Testis (tissue), 3 donors: ENCODE results near the gene HDHD5. TPM values are rescaled to one million over a fixed set of nuclear protein-coding genes. Genes with fewer than 3 reads are reported as not detected.

Experiments used
- DNase-seq: peaks from one replicate; pipeline ENCODE4 v3.0.0-alpha.2; 2019
- H3K27ac ChIP-seq, 2 donors: fragments of 200-600 bp; sonication (generic); one replicate each; pipeline ENCODE4 v1.5.1; 2019
- H3K27me3 ChIP-seq: fragments of 200-600 bp; sonication (generic); one replicate; pipeline ENCODE4 v1.5.1; 2019
- H3K36me3 ChIP-seq: fragments of 200-600 bp; sonication (generic); one replicate; pipeline ENCODE4 v1.5.1; 2017; ENCODE audit warnings: low read depth; ENCODE audit errors: missing control alignments
- H3K4me1 ChIP-seq: fragments of 200-600 bp; sonication (generic); one replicate; pipeline ENCODE4 v1.5.1; 2019
- H3K4me3 ChIP-seq, 2 donors: fragments of 200-600 bp; sonication (generic); one replicate each; pipeline ENCODE4 v1.5.1; 2017 to 2019
- H3K9me3 ChIP-seq: fragments of 200-600 bp; sonication (generic); one replicate; pipeline ENCODE4 v1.5.1; 2017
- POLR2A ChIP-seq: fragments of 450-650 bp; IDR thresholded peaks from one replicate; pipeline ENCODE4 v1.6.1; 2017; ENCODE audit warnings: antibody characterized with exemption, mild to moderate bottlenecking, moderate library complexity
- WGBS, 2 donors: methylation state at CpG; one replicate each; pipeline ENCODE4 v1.1.5; 2018; 5-methylcytosine and 5-hydroxymethylcytosine counted together
- intact Hi-C: fragments of 100-400 bp; cut with DNase I; formaldehyde crosslinking; loops from one replicate; pipeline ENCODE4 v1.15.1; 2023; ENCODE audit warnings: low total_unique reads
- polyA plus RNA-seq: library from polyadenylated mRNA; stranded (reverse); fragments of 350-450 nt; fragmentation: Illumina TruSeq; extraction: RNeasy Lipid Tissue Mini Kit (QIAGEN cat#74804); gene quantifications from one replicate; pipeline ENCODE4 v1.2.3, GENCODE V29; 2014; ENCODE audit warnings: low read depth, low replicate concordance; ENCODE audit not compliant: insufficient read depth
- total RNA-seq, 2 donors: library from RNA; depleted of rRNA; stranded (reverse); fragments of >200 nt; gene quantifications; one replicate each; pipeline ENCODE4 v1.2.3, GENCODE V29; 2016
- TF ChIP-seq, protein P1 (sequence below), 3 experiments: fragments of 450-650 bp in 2 of 3; fragments of 200-600 bp in 1 of 3; sonication (generic) in 1 of 3; IDR thresholded peaks; one replicate each; pipeline ENCODE4 v1.5.1; 2016 to 2019; ENCODE audit warnings: antibody characterized with exemption in 3 of 3, mild to moderate bottlenecking in 2 of 3, moderate library complexity in 1 of 3

HDHD5 gene
- total and polyA plus RNA-seq, 3 donors from 2014 or later, result 34.0 to 46.3 (median 41.5) TPM

DNA sequence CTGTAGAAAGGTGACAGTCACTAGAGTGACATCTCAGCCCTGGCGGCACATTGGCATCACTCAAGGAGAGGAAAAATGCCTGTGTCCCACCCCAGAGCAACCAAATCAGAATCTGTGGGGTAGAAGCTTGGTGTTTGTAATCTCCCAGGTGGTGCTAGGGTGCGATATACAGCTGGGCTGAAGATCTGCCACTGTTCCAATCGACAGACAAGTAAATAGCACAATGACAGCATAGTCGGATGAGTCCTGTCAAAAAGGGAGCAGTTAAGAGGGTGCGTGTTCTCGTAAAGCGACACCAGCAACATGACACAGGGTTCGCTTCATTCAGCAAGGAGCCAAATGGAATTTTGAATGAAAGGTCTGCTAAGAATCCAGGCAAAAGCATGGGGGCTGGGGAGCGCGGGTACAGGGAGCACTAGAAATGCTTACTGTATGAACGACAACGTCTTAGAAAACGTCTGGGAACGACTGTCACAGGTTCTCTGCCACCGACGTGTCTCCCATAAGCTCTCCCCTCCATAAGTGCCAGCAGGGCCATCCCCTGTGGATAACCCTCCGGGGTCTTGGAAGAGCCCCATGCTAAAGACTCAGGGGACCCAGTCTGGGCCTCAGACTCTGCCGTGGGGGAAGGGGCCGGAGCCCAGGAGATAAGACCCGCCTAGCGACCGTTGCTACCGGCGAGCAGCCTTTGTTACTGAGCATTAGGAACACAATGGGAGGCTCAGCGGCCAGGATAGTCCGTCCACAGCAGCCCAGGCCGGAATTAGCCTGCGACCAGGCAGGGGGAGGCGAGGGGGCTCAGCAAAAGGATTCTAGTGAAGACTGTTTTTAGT, 39.3 kb upstream of the HDHD5 start:
- TF ChIP-seq, protein P1, sequence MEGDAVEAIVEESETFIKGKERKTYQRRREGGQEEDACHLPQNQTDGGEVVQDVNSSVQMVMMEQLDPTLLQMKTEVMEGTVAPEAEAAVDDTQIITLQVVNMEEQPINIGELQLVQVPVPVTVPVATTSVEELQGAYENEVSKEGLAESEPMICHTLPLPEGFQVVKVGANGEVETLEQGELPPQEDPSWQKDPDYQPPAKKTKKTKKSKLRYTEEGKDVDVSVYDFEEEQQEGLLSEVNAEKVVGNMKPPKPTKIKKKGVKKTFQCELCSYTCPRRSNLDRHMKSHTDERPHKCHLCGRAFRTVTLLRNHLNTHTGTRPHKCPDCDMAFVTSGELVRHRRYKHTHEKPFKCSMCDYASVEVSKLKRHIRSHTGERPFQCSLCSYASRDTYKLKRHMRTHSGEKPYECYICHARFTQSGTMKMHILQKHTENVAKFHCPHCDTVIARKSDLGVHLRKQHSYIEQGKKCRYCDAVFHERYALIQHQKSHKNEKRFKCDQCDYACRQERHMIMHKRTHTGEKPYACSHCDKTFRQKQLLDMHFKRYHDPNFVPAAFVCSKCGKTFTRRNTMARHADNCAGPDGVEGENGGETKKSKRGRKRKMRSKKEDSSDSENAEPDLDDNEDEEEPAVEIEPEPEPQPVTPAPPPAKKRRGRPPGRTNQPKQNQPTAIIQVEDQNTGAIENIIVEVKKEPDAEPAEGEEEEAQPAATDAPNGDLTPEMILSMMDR (IDR thresholded peaks at IDR 0.05), result no peak
- TF ChIP-seq POLR2A, result no peak
- Histone ChIP-seq H3K27me3 (no peaks in the 10 kb centered on the region), H3K9me3 (no peaks in the 10 kb centered on the region), H3K4me1 (peaks cover 4% of the 10 kb centered on the region), H3K36me3 (no peaks in the 10 kb centered on the region), H3K27ac (peak overlapping the region; percentile 74 to 80), H3K4me3 (peak overlapping the region; percentile 51 to 68)
- peak; percentile 80 for DNase-seq
- 15 to 30% methylated on average over 28 to 29 of the region's 29 CpGs for WGBS, 2 donors
- intact Hi-C loops, result no loop called here

GRCh38 chr22:17194213-17194612, 35.1 kb upstream of the HDHD5 start:
- TF ChIP-seq, protein P1 (IDR thresholded peaks at IDR 0.05), result no peak
- TF ChIP-seq POLR2A, result no peak
- H3K9me3 ChIP-seq, result no peaks in the 10 kb centered on the region
- H3K27ac ChIP-seq, result no peak overlapping the region
- no peaks in the 10 kb centered on the region for H3K4me1 ChIP-seq
- no peak for DNase-seq
- 75 to 88% methylated on average over 7 of the region's 7 CpGs for WGBS, 2 donors
- H3K27me3 ChIP-seq, result no peaks in the 10 kb centered on the region
- intact Hi-C loops, result no loop called here
- H3K36me3 ChIP-seq, result no peaks in the 10 kb centered on the region
- no peak overlapping the region for H3K4me3 ChIP-seq

GRCh38 chr22:17192186-17192585, 33.1 kb upstream of the HDHD5 start:
- Histone ChIP-seq H3K9me3 (no peaks in the 10 kb centered on the region), H3K27ac (no peak overlapping the region), H3K4me3 (no peak overlapping the region), H3K27me3 (no peaks in the 10 kb centered on the region), H3K4me1 (no peaks in the 10 kb centered on the region), H3K36me3 (no peaks in the 10 kb centered on the region)
- intact Hi-C loops, result no loop called here
- DNase-seq, result no peak
- TF ChIP-seq, protein P1 (IDR thresholded peaks at IDR 0.05), result no peak
- no peak for TF ChIP-seq POLR2A
- WGBS, 2 donors, result 91 to 96% methylated on average over 5 of the region's 5 CpGs

GRCh38 chr22:17191163-17191784, 32.2 kb upstream of the HDHD5 start:
- intact Hi-C loops, result no loop called here
- WGBS, 2 donors, result 72 to 79% methylated on average over 11 to 12 of the region's 12 CpGs
- Histone ChIP-seq H3K4me3 (no peak overlapping the region), H3K27me3 (no peaks in the 10 kb centered on the region), H3K4me1 (no peaks in the 10 kb centered on the region), H3K27ac (no peak overlapping the region), H3K9me3 (no peaks in the 10 kb centered on the region), H3K36me3 (no peaks in the 10 kb centered on the region)
- DNase-seq, result no peak
- TF ChIP-seq, protein P1 (IDR thresholded peaks at IDR 0.05), result no peak
